HCT116 (cell line): ENCODE data around the gene MAPRE3.

Source experiments
- CEBPB ChIP-seq: IDR thresholded peaks from 2 replicates; pipeline ENCODE4 v1.6.1; 2012; ENCODE audit warnings: low read depth
- CTCF ChIP-seq, 3 experiments: fragments of 200-600 bp in 1 of 3; sonication (generic) in 1 of 3; IDR thresholded peaks in 2 of 3; conservative IDR thresholded peaks in 1 of 3; 2 replicates each; pipeline ENCODE4 v1.5.1; 2012 to 2017; ENCODE audit warnings: low read depth in 2 of 3, low read length in 2 of 3, antibody characterized with exemption in 1 of 3, borderline replicate concordance in 1 of 3, control low read depth in 1 of 3, mild to moderate bottlenecking in 1 of 3, mixed read lengths in 1 of 3, mixed run types in 1 of 3, moderate library complexity in 1 of 3; ENCODE audit not compliant: insufficient read depth in 1 of 3
- EZH2 ChIP-seq: fragments of 200-600 bp; sonication (generic); IDR thresholded peaks from 2 replicates; pipeline ENCODE4 v1.6.1; 2017; ENCODE audit warnings: antibody characterized with exemption, mixed run types
- POLR2AphosphoS5 ChIP-seq: IDR thresholded peaks from 2 replicates; pipeline ENCODE4 v1.6.1; 2011; ENCODE audit warnings: mild to moderate bottlenecking, low read depth, low read length, moderate library complexity
- SIN3A ChIP-seq: IDR thresholded peaks from 2 replicates; pipeline ENCODE4 v1.6.1; 2012; ENCODE audit warnings: low read depth
- TF ChIP-seq, protein P1 (sequence below): IDR thresholded peaks from 2 replicates; pipeline ENCODE4 v1.6.1; 2012; ENCODE audit warnings: low read depth

DNA sequence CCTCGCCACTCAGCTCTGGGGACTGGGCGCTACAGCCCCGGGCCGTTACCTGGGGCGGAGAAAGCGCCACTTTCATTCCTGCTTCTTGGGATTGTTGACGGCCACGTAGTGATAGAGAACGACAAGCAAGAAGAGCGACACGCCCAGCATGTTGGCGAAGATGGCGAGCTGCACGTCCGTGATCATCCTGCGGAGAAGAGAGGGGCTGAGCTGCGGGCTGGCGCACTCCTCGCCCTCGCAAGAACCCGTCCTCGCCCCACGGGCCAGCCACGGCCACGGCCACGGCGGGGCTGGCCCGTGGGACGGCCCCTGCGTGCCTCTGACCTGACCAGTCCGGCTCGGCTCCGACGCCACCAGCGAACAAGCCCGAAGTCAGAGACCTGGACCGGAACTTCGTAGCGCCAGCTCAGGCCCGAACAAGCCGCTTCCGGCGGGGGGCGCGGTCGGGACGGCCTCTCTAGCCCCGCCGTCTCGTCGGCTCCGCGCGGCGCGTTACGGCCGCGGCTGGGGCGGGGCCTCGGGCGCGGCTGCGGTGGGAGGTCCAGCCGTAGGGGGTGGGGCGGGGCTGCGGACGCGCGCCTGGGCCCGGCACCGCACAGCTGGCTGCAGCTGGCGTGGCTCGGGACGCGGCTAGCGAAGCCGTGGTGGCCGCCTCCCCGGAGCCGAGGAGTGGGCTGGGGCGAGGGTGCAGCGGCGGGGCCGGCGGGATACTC is 101.0 kb downstream of the MAPRE3 start, which contains the start of gene OST4:
- TF ChIP-seq CTCF (IDR thresholded peaks at IDR 0.05 in 2 of 3, conservative IDR thresholded peaks at IDR 0.05 in 1 of 3; ENCODE audit: borderline replicate concordance in 1 of 3, insufficient read depth in 1 of 3, low read depth in 2 of 3, low read length in 2 of 3) (no peak), SIN3A (peak; percentile 70), POLR2AphosphoS5 (peak; percentile 98), EZH2 (no peak), CEBPB (no peak)
- TF ChIP-seq, protein P1, sequence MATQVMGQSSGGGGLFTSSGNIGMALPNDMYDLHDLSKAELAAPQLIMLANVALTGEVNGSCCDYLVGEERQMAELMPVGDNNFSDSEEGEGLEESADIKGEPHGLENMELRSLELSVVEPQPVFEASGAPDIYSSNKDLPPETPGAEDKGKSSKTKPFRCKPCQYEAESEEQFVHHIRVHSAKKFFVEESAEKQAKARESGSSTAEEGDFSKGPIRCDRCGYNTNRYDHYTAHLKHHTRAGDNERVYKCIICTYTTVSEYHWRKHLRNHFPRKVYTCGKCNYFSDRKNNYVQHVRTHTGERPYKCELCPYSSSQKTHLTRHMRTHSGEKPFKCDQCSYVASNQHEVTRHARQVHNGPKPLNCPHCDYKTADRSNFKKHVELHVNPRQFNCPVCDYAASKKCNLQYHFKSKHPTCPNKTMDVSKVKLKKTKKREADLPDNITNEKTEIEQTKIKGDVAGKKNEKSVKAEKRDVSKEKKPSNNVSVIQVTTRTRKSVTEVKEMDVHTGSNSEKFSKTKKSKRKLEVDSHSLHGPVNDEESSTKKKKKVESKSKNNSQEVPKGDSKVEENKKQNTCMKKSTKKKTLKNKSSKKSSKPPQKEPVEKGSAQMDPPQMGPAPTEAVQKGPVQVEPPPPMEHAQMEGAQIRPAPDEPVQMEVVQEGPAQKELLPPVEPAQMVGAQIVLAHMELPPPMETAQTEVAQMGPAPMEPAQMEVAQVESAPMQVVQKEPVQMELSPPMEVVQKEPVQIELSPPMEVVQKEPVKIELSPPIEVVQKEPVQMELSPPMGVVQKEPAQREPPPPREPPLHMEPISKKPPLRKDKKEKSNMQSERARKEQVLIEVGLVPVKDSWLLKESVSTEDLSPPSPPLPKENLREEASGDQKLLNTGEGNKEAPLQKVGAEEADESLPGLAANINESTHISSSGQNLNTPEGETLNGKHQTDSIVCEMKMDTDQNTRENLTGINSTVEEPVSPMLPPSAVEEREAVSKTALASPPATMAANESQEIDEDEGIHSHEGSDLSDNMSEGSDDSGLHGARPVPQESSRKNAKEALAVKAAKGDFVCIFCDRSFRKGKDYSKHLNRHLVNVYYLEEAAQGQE = no peak
